Uterus (tissue), 4 donors: ENCODE results near the gene SASH1. TPM values are rescaled to one million over a fixed set of nuclear protein-coding genes. Genes with fewer than 3 reads are reported as not detected.
A peak's percentile ranks its signal among the peaks of the same experiment; 100 is the strongest.

Experiments used
- DNase-seq, 2 donors: peaks; one replicate each; pipeline ENCODE4 v3.0.0-alpha.2; 2019 to 2020
- H3K27ac ChIP-seq, 2 donors: fragments of 200-600 bp; sonication (generic); 1 replicate in 1 of 2; 2 replicates in 1 of 2; pipeline ENCODE4 v1.5.1; 2016 to 2018
- H3K27me3 ChIP-seq, 2 donors: fragments of 200-600 bp; sonication (generic); one replicate each; pipeline ENCODE4 v1.5.1; 2018 to 2019; ENCODE audit warnings: control low read depth in 1 of 2
- H3K36me3 ChIP-seq, 2 donors: fragments of 200-600 bp; sonication (generic); one replicate each; pipeline ENCODE4 v1.5.1; 2019; ENCODE audit warnings: control low read depth in 1 of 2
- H3K4me1 ChIP-seq, 2 donors: fragments of 200-600 bp; sonication (generic); one replicate each; pipeline ENCODE4 v1.5.1; 2018 to 2019; ENCODE audit warnings: control low read depth in 1 of 2
- H3K4me3 ChIP-seq, 2 donors: fragments of 200-600 bp; sonication (generic); 1 replicate in 1 of 2; 2 replicates in 1 of 2; pipeline ENCODE4 v1.5.1; 2018 to 2019; ENCODE audit warnings: mild to moderate bottlenecking in 1 of 2
- H3K9me3 ChIP-seq, 2 donors: fragments of 200-600 bp; sonication (generic); one replicate each; pipeline ENCODE4 v1.5.1; 2019; ENCODE audit warnings: control low read depth in 1 of 2
- POLR2A ChIP-seq, 2 donors: fragments of 450-650 bp; IDR thresholded peaks; one replicate each; pipeline ENCODE4 v1.6.1; 2016; ENCODE audit warnings: antibody characterized with exemption in 2 of 2, mild to moderate bottlenecking in 1 of 2, moderate library complexity in 1 of 2
- intact Hi-C: fragments of 100-400 bp; cut with DNase I; formaldehyde crosslinking; loops from one replicate; pipeline ENCODE4 v1.15.1; 2023; ENCODE audit warnings: low total_unique reads
- total RNA-seq, 4 donors: library from RNA; depleted of rRNA in 3 of 4; stranded (reverse); fragments of >200 nt in 3 of 4; gene quantifications; one replicate each; pipeline versions ENCODE4 v1.1.0 to v1.2.4, GENCODE V29; 2014 to 2023
- TF ChIP-seq, protein P1 (sequence below), 4 experiments: fragments of 200-600 bp in 2 of 4; fragments of 450-650 bp in 2 of 4; sonication (generic) in 2 of 4; IDR thresholded peaks; one replicate each; pipeline ENCODE4 v1.5.1; 2016 to 2019; ENCODE audit warnings: antibody characterized with exemption in 4 of 4, mild to moderate bottlenecking in 2 of 4, moderate library complexity in 1 of 4
- donor health status: DM: yes; HTN: yes; CAD: no.

SASH1 gene
- total RNA-seq, 4 donors from 2014 or later: 31.2 to 79.9 (median 54.3) TPM

DNA sequence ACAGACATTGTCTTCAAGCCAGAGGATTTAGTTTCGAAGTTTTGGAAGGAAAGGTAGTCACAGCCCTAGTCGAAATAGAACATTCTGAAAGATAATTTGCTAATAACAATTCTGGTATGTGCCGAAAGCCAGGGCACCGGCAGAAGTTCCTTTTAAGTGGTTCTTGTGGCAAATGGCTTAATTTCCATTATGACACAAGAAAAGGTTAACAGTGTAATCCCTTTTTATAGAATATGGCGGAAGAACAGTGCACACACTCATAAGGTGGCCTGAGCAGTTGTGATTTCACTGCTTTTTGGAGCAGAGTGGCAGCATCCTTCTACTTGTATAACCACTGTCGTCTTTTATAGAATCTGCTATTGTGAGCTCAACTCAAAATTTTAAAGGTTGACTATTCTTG is 152.4 kb downstream of the SASH1 start:
- no peaks in the 10 kb centered on the region for H3K4me1 ChIP-seq
- H3K4me3 ChIP-seq: no peak overlapping the region
- H3K36me3 ChIP-seq: no peaks in the 10 kb centered on the region
- H3K27ac ChIP-seq: peak overlapping the region in 1 of 2 donors; percentile 71
- DNase-seq: no peak
- TF ChIP-seq POLR2A (IDR thresholded peaks at IDR 0.05): no peak
- TF ChIP-seq, protein P1, sequence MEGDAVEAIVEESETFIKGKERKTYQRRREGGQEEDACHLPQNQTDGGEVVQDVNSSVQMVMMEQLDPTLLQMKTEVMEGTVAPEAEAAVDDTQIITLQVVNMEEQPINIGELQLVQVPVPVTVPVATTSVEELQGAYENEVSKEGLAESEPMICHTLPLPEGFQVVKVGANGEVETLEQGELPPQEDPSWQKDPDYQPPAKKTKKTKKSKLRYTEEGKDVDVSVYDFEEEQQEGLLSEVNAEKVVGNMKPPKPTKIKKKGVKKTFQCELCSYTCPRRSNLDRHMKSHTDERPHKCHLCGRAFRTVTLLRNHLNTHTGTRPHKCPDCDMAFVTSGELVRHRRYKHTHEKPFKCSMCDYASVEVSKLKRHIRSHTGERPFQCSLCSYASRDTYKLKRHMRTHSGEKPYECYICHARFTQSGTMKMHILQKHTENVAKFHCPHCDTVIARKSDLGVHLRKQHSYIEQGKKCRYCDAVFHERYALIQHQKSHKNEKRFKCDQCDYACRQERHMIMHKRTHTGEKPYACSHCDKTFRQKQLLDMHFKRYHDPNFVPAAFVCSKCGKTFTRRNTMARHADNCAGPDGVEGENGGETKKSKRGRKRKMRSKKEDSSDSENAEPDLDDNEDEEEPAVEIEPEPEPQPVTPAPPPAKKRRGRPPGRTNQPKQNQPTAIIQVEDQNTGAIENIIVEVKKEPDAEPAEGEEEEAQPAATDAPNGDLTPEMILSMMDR (IDR thresholded peaks at IDR 0.05): no peak
- intact Hi-C loops: no loop called here
- H3K27me3 ChIP-seq: no peaks in the 10 kb centered on the region
- no peaks in the 10 kb centered on the region for H3K9me3 ChIP-seq

DNA sequence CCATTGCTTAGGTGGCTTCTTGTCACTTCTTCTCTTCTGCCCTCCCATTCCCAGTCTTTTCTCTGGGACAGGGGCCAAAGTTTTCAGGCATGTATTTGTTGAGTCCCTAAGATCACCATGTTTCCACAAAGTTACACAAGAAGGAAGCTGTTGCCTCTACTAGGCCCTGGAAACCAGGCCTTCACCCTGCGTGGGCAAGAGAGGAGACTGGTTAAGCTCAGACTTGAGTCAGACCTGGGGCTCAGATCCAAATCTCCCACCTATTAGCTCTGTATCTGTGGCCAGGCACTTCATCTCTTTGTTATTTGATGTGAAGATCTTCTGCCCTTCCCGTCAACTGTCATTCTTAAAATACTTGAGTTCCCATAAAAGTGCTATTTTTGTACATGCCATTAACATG is 154.6 kb downstream of the SASH1 start:
- peak; percentile 41 to 49 for DNase-seq
- H3K4me1 ChIP-seq: peaks cover 0 to 10% of the 10 kb centered on the region in 2 donors
- no peaks in the 10 kb centered on the region for H3K27me3 ChIP-seq
- TF ChIP-seq, protein P1 (IDR thresholded peaks at IDR 0.05): no peak
- TF ChIP-seq POLR2A (IDR thresholded peaks at IDR 0.05): no peak
- H3K36me3 ChIP-seq: no peaks in the 10 kb centered on the region
- no peak overlapping the region for H3K4me3 ChIP-seq
- intact Hi-C loops: no loop called here
- peak overlapping the region; percentile 46 to 71 for H3K27ac ChIP-seq
- H3K9me3 ChIP-seq: no peaks in the 10 kb centered on the region

DNA sequence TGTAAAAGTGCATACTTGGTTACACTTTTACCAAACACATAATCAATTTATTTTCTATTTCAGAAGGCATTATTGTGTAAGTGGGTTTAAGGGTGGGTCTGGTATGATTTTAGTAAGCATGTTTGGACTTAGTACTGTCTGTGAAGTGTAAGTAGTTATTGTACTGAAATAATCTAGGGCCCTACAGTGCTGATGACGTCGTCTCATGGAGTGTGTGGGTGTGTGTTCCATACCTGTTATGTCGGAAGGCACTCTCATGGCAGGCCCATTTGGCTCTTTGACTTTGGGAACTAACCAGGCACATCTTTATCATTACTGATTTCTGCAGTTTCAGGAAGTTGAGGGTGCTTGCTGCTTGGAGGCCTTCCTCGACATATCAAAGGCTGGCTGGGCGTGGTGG is 155.1 kb downstream of the SASH1 start:
- H3K4me3 ChIP-seq: no peak overlapping the region
- no peak for DNase-seq
- H3K9me3 ChIP-seq: no peaks in the 10 kb centered on the region
- intact Hi-C loops: no loop called here
- H3K27me3 ChIP-seq: no peaks in the 10 kb centered on the region
- H3K36me3 ChIP-seq: no peaks in the 10 kb centered on the region
- H3K27ac ChIP-seq: peak overlapping the region; percentile 46 to 71
- peaks cover 0 to 10% of the 10 kb centered on the region in 2 donors for H3K4me1 ChIP-seq
- no peak for TF ChIP-seq POLR2A (IDR thresholded peaks at IDR 0.05)
- TF ChIP-seq, protein P1 (IDR thresholded peaks at IDR 0.05): no peak

DNA sequence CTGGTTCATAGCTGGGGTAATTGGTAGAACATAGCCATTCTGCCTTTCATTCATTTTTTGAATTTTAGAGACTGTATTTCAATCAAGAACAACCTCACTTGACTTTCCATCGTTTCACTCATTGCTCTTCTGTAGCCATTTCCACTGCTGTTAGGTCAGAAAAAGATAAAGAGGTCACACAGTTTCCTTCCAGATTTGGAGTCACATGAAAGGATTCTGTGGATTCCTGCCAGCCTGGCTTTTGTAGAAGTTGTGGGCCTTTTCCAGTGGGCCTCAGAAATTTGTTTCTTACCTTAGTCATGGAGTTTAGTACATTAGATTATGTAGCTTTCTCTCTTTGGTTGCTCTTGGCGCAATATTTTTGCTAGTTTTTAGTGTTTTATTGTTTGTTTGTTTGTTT is 157.8 kb downstream of the SASH1 start:
- H3K27me3 ChIP-seq: no peaks in the 10 kb centered on the region
- H3K4me3 ChIP-seq: no peak overlapping the region
- no peak for DNase-seq
- H3K36me3 ChIP-seq: no peaks in the 10 kb centered on the region
- H3K4me1 ChIP-seq: peaks cover 0 to 10% of the 10 kb centered on the region in 2 donors
- TF ChIP-seq, protein P1 (IDR thresholded peaks at IDR 0.05): no peak
- TF ChIP-seq POLR2A (IDR thresholded peaks at IDR 0.05): no peak
- no peaks in the 10 kb centered on the region for H3K9me3 ChIP-seq
- peak overlapping the region; percentile 81 to 94 for H3K27ac ChIP-seq
- intact Hi-C loops: no loop called here

DNA sequence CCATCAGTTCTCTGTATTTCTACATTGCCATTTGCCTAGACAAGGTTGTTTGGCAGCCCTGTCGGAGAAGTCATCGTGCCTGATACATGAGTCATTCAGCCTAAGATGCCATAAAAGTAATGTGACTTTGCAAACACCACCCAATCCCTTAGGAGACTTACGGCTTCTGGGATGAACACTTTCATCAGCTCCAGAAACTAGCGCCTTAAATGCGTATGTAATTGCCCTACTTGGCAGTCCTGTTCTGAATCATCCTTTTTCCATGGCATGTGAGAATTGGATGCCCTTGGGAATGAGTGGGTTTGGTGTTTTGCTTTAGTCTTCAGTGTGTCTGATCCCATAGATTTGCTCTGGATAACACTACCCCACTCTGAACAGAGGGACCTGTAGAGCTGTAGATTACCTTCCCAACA is 158.5 kb downstream of the SASH1 start:
- H3K27ac ChIP-seq: peak overlapping the region; percentile 81 to 94
- TF ChIP-seq, protein P1 (IDR thresholded peaks at IDR 0.05): no peak
- TF ChIP-seq POLR2A (IDR thresholded peaks at IDR 0.05): no peak
- H3K4me1 ChIP-seq: peaks cover 0 to 10% of the 10 kb centered on the region in 2 donors
- DNase-seq: peak; percentile 62 to 70
- H3K9me3 ChIP-seq: no peaks in the 10 kb centered on the region
- intact Hi-C loops: no loop called here
- no peak overlapping the region for H3K4me3 ChIP-seq
- H3K36me3 ChIP-seq: no peaks in the 10 kb centered on the region
- H3K27me3 ChIP-seq: no peaks in the 10 kb centered on the region
